Measurements from ENCODE around the gene SLC10A7. TPM values are rescaled to one million over a fixed set of nuclear protein-coding genes. Genes with fewer than 3 reads are reported as not detected.

The SLC10A7 gene
- total and polyA plus RNA-seq, 12 donors: 1.7 to 27.5 (median 13.0) TPM

GRCh38 chr4:146439999-146440398 lies 81.7 kb downstream of the SLC10A7 start:
- Histone ChIP-seq H3K4me1 (replicated peaks in 1 of 2) (peaks cover 0 to 14% of the 10 kb centered on the region in 2 donors), H3K27me3 (no peaks in the 10 kb centered on the region), H3K27ac (no peak overlapping the region), H3K9me3 (replicated peaks in 1 of 3) (no peaks in the 10 kb centered on the region), H3K36me3 (replicated peaks in 1 of 2) (no peaks in the 10 kb centered on the region), H3K4me3 (no peak overlapping the region)
- 86 to 95% (median 90%) methylated on average over 4 of the region's 4 CpGs for WGBS, 4 donors
- no peak for TF ChIP-seq POLR2A (IDR thresholded peaks at IDR 0.05)
- TF ChIP-seq CTCF (IDR thresholded peaks at IDR 0.05): no peak
- intact Hi-C loops (cut with DNase I): no loop called here
- DNase-seq: no peak

GRCh38 chr4:146439437-146439836 lies 82.3 kb downstream of the SLC10A7 start:
- intact Hi-C loops (cut with DNase I): no loop called here
- no peak for DNase-seq
- TF ChIP-seq POLR2A (IDR thresholded peaks at IDR 0.05): no peak
- TF ChIP-seq CTCF (IDR thresholded peaks at IDR 0.05): no peak
- 98 to 100% (median 99%) methylated on average over 1 of the region's 1 CpG for WGBS, 4 donors
- Histone ChIP-seq H3K4me3 (no peak overlapping the region), H3K36me3 (replicated peaks in 1 of 2) (no peaks in the 10 kb centered on the region), H3K27me3 (no peaks in the 10 kb centered on the region), H3K9me3 (replicated peaks in 1 of 3) (no peaks in the 10 kb centered on the region), H3K27ac (no peak overlapping the region), H3K4me1 (replicated peaks in 1 of 2) (peaks cover 0 to 14% of the 10 kb centered on the region in 2 donors)

- Histone ChIP-seq H3K27me3 (no peaks in the 10 kb centered on the region), H3K36me3 (replicated peaks in 1 of 2) (no peaks in the 10 kb centered on the region), H3K27ac (peak overlapping the region in 1 of 5 donors; percentile 11), H3K4me3 (no peak overlapping the region), H3K9me3 (replicated peaks in 1 of 3) (no peaks in the 10 kb centered on the region), H3K4me1 (replicated peaks in 1 of 2) (peaks cover 0 to 10% of the 10 kb centered on the region in 2 donors)
- no peak for TF ChIP-seq CTCF (IDR thresholded peaks at IDR 0.05)
- no peak for TF ChIP-seq POLR2A (IDR thresholded peaks at IDR 0.05)
- 74 to 83% (median 81%) methylated on average over 2 of the region's 2 CpGs for WGBS, 4 donors
- intact Hi-C loops (cut with DNase I): no loop called here
- DNase-seq: no peak
Observed at GRCh38 chr4:146437778-146438177, 84.0 kb downstream of the SLC10A7 start.

GRCh38 chr4:146436423-146437162 lies 85.1 kb downstream of the SLC10A7 start:
- no peaks in the 10 kb centered on the region for H3K9me3 ChIP-seq (replicated peaks in 1 of 3)
- no peak overlapping the region for H3K4me3 ChIP-seq
- H3K27ac ChIP-seq: no peak overlapping the region
- intact Hi-C loops (cut with DNase I): no loop called here
- peaks cover 0 to 5% of the 10 kb centered on the region in 2 donors for H3K4me1 ChIP-seq (replicated peaks in 1 of 2)
- no peak for TF ChIP-seq POLR2A (IDR thresholded peaks at IDR 0.05)
- TF ChIP-seq CTCF (IDR thresholded peaks at IDR 0.05): no peak
- WGBS, 4 donors: 77 to 87% (median 82%) methylated on average over 4 of the region's 4 CpGs
- H3K27me3 ChIP-seq: no peaks in the 10 kb centered on the region
- DNase-seq: no peak
- no peaks in the 10 kb centered on the region for H3K36me3 ChIP-seq (replicated peaks in 1 of 2)

Measured in adrenal gland (tissue), 12 donors.